Thoracic aorta (tissue), 2 donors: ENCODE measurements around the gene SCPEP1. TPM values are rescaled to one million over a fixed set of nuclear protein-coding genes. Genes with fewer than 3 reads are reported as not detected.

Experiments used
- ATAC-seq: fragments of 150-250 bp; one replicate; pipeline ENCODE4 v1.8.0; 2017; ENCODE audit warnings: low read depth; ENCODE audit not compliant: insufficient number of reproducible peaks, low FRiP score
- DNase-seq: peaks from one replicate; pipeline ENCODE4 v3.0.0-alpha.2; 2020; ENCODE audit warnings: low spot score
- H3K27ac ChIP-seq, 2 donors: fragments of 200-600 bp; sonication (generic); 1 replicate in 1 of 2; 2 replicates in 1 of 2; pipeline ENCODE4 v1.5.1; 2016; ENCODE audit warnings: mild to moderate bottlenecking in 2 of 2, moderate library complexity in 2 of 2
- H3K27me3 ChIP-seq: fragments of 200-600 bp; sonication (generic); replicated peaks from 2 replicates; pipeline ENCODE4 v1.6.0; 2016; ENCODE audit warnings: mild to moderate bottlenecking; ENCODE audit not compliant: insufficient read depth
- H3K36me3 ChIP-seq: fragments of 200-600 bp; sonication (generic); one replicate; pipeline ENCODE4 v1.5.1; 2016
- H3K4me1 ChIP-seq, 2 donors: fragments of 200-600 bp; sonication (generic); 1 replicate in 1 of 2; 2 replicates in 1 of 2; pipeline versions ENCODE4 v1.5.1 to v1.6.0; 2016; ENCODE audit warnings: low read depth in 2 of 2, mild to moderate bottlenecking in 1 of 2; ENCODE audit not compliant: control insufficient read depth in 1 of 2
- H3K4me3 ChIP-seq: fragments of 200-600 bp; sonication (generic); 2 replicates; pipeline ENCODE4 v1.5.1; 2016; ENCODE audit warnings: mild to moderate bottlenecking
- H3K9me3 ChIP-seq: fragments of 200-600 bp; sonication (generic); 2 replicates; pipeline ENCODE4 v1.5.1; 2016
- CTCF ChIP-seq: fragments of 200-600 bp; sonication (generic); IDR thresholded peaks from one replicate; pipeline ENCODE4 v1.5.1; 2019; ENCODE audit warnings: antibody characterized with exemption
- total RNA-seq, 2 donors: library from RNA; depleted of rRNA; stranded (reverse); fragments of >200 nt; gene quantifications; one replicate each; pipeline versions ENCODE4 v1.1.0 to v1.2.3, GENCODE V29; 2016

The SCPEP1 gene
- total RNA-seq, 2 donors from 2014 or later: 91.1 to 112 TPM

GRCh38 chr17:56992364-56992763, 14.4 kb downstream of the SCPEP1 start:
- no peak for ATAC-seq
- Histone ChIP-seq H3K27me3 (no peaks in the 10 kb centered on the region), H3K4me1 (peaks cover 0 to 9% of the 10 kb centered on the region in 2 donors), H3K9me3 (no peaks in the 10 kb centered on the region), H3K36me3 (peaks cover 38% of the 10 kb centered on the region), H3K27ac (no peak overlapping the region), H3K4me3 (no peak overlapping the region)
- TF ChIP-seq CTCF: no peak
- no peak for DNase-seq

- peaks cover 37% of the 10 kb centered on the region for H3K36me3 ChIP-seq
- no peak overlapping the region for H3K27ac ChIP-seq
- no peaks in the 10 kb centered on the region for H3K27me3 ChIP-seq
- H3K4me1 ChIP-seq: peaks cover 0 to 9% of the 10 kb centered on the region in 2 donors
- TF ChIP-seq CTCF: no peak
- H3K4me3 ChIP-seq: no peak overlapping the region
- DNase-seq (no peak), ATAC-seq (no peak)
- H3K9me3 ChIP-seq: no peaks in the 10 kb centered on the region
Observed at GRCh38 chr17:56994009-56994792, 16.3 kb downstream of the SCPEP1 start.

- ATAC-seq (no peak), DNase-seq (no peak)
- H3K36me3 ChIP-seq: peaks cover 37% of the 10 kb centered on the region
- no peaks in the 10 kb centered on the region for H3K9me3 ChIP-seq
- no peaks in the 10 kb centered on the region for H3K27me3 ChIP-seq
- no peak overlapping the region for H3K27ac ChIP-seq
- H3K4me3 ChIP-seq: no peak overlapping the region
- TF ChIP-seq CTCF: no peak
- peaks cover 0 to 9% of the 10 kb centered on the region in 2 donors for H3K4me1 ChIP-seq
Observed at GRCh38 chr17:56995766-56996165, 17.8 kb downstream of the SCPEP1 start.

- peaks cover 0 to 9% of the 10 kb centered on the region in 2 donors for H3K4me1 ChIP-seq
- H3K36me3 ChIP-seq: peaks cover 37% of the 10 kb centered on the region
- H3K27me3 ChIP-seq: no peaks in the 10 kb centered on the region
- ATAC-seq: no peak
- H3K4me3 ChIP-seq: no peak overlapping the region
- no peak for DNase-seq
- no peak overlapping the region for H3K27ac ChIP-seq
- no peaks in the 10 kb centered on the region for H3K9me3 ChIP-seq
- no peak for TF ChIP-seq CTCF
Observed at GRCh38 chr17:56997313-56997712, 19.4 kb downstream of the SCPEP1 start.

GRCh38 chr17:57001541-57001940, 23.6 kb downstream of the SCPEP1 start:
- H3K27me3 ChIP-seq: no peaks in the 10 kb centered on the region
- ATAC-seq (no peak), DNase-seq (no peak)
- H3K36me3 ChIP-seq: peaks cover 34% of the 10 kb centered on the region
- H3K9me3 ChIP-seq: no peaks in the 10 kb centered on the region
- H3K4me3 ChIP-seq: no peak overlapping the region
- TF ChIP-seq CTCF: no peak
- H3K27ac ChIP-seq: no peak overlapping the region
- peaks cover 5 to 6% of the 10 kb centered on the region in 2 donors for H3K4me1 ChIP-seq
